NCI-H2196 (cell line): ENCODE measurements around the gene ALS2CL.
A peak's percentile ranks its signal among the peaks of the same experiment; 100 is the strongest.

Experiments
- DNase-seq: peaks from one replicate; lab custom pipeline; 2025; ENCODE audit not compliant: unreplicated experiment; lab: John Stamatoyannopoulos, UW

ALS2CL gene

DNA sequence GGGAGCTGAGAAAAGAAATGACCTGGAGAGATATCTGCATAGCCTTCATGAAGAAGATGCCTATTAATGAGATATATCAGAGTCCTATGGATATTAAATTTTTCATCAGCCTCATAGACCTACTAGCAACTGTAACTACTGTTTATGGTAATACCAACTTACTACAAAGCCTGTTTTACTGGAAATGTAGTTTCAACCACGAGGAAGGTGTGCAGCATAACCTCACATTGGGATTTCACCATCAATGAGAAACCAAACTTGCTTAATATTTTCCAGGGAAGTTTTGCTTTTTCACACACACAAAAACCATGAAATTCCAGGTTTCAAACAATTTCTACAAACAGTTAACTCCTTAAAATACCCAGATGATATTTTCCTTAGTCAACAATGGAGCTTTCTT is 49.8 kb downstream of the ALS2CL start:
- no peak for DNase-seq

- no peak for DNase-seq
Measured at GRCh38 chr3:46642971-46643370, 50.5 kb downstream of the ALS2CL start.

DNA sequence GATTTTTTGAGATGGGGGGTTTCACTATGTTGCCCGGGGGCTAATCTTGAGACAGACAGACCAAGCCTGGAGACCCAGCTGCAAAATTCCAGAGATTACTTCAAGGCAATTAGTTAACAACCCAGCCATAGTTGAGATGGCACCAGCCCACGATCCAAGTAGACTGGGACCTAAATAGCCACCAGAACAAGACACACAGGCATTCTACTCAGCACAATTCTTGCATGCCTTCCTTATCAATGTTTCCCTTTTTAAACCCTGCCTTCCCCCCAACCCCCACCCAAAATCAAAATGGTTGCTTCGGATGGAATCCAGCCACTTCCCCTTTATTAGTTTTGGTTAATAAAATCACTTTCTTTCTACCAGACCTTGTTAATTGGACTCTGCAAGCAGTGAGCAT is 52.6 kb downstream of the ALS2CL start:
- DNase-seq = no peak

DNA sequence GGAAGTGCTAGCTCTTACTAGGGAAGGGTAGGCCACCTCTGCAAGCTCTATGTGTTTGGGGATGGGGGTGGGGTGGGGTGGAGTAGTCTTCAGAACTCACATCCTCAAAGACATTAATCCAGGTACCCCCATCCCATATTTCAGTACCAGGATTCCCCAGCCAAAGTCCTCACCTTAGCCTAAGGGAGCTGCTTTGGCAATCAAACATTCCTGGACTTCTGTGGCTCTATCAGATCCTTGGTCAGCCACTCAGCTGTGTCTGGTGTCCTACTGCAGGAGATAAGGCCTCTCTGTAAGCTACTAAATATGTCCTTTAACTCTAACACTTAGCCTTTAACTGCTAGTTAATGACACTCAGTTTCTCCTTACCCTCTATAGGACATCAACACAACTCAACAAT is 54.3 kb downstream of the ALS2CL start:
- no peak for DNase-seq

GRCh38 chr3:46634856-46635255 is 58.6 kb downstream of the ALS2CL start:
- no peak for DNase-seq

DNA sequence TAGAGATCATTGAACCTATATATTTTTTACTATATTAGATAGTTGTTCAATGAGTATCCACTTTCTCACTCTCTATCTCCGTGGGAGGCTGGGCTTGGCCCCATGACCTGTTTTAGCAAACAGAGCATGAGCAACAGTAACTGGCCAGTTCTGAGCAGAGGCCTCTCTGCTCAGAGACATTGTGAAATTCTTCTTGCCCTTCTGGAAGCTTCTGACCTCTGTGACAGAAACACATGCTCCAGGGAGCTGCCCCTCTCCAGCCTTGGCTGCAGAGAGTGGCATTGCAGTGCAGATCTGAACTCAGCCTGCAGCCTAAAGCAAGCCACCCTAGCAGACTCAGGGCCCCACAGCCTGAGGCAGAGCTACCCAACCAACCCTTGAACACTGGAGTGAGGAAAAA is 60.7 kb downstream of the ALS2CL start:
- DNase-seq = no peak

- DNase-seq = peak; percentile 21
Measured at GRCh38 chr3:46629551-46630517, 63.6 kb downstream of the ALS2CL start.

GRCh38 chr3:46628901-46629369 is 64.5 kb downstream of the ALS2CL start:
- DNase-seq = no peak

GRCh38 chr3:46627078-46627477 is 66.4 kb downstream of the ALS2CL start:
- no peak for DNase-seq

GRCh38 chr3:46626039-46626438 is 67.4 kb downstream of the ALS2CL start:
- DNase-seq = no peak

- DNase-seq = no peak
Measured at GRCh38 chr3:46624975-46625490, 68.4 kb downstream of the ALS2CL start.

GRCh38 chr3:46624533-46624932 is 68.9 kb downstream of the ALS2CL start:
- no peak for DNase-seq

GRCh38 chr3:46619845-46620778 is 73.4 kb downstream of the ALS2CL start:
- DNase-seq = no peak
